Muscle of arm (tissue), 12 donors: ENCODE data around the gene GBP7. TPM values are rescaled to one million over a fixed set of nuclear protein-coding genes. Genes with fewer than 3 reads are reported as not detected.
"Not testable (repeated sequence)": the region's sequence is repeated elsewhere in the genome, so short reads cannot be mapped to it uniquely, and the experiment has no call there.

ENCODE experiments used
- DNase-seq: peaks from one replicate; pipeline ENCODE4 v3.0.0-alpha.2; 2013
- polyA plus RNA-seq, 12 donors: library from polyadenylated mRNA; unstranded; fragments of 120-200 nt; gene quantifications; one replicate each; pipeline ENCODE4 v1.2.1, GENCODE V29; 2013; ENCODE audit not compliant: insufficient read length in 12 of 12

GBP7 gene
- polyA plus RNA-seq, 12 donors: 0.08 TPM; not detected in 9

- no peak for DNase-seq
Measured at GRCh38 chr1:89171067-89171438, 4.8 kb downstream of the GBP7 start.

GRCh38 chr1:89170170-89171066 lies 5.4 kb downstream of the GBP7 start:
- no peak for DNase-seq

- no peak for DNase-seq
Measured at GRCh38 chr1:89169166-89169565, 6.6 kb downstream of the GBP7 start.

GRCh38 chr1:89167590-89168230 lies 8.1 kb downstream of the GBP7 start:
- DNase-seq: no peak

- DNase-seq: no peak
Measured at GRCh38 chr1:89166705-89167104, 9.1 kb downstream of the GBP7 start.

GRCh38 chr1:89165811-89166210 lies 10.0 kb downstream of the GBP7 start:
- DNase-seq: no peak

- DNase-seq: no peak
Measured at GRCh38 chr1:89151047-89151446, 24.8 kb downstream of the GBP7 start.

- DNase-seq: no peak
Measured at GRCh38 chr1:89149976-89150375, 25.8 kb downstream of the GBP7 start.

- no peak for DNase-seq
Measured at GRCh38 chr1:89149229-89149628, 26.6 kb downstream of the GBP7 start.

- DNase-seq: no peak
Measured at GRCh38 chr1:89147678-89148658, 27.8 kb downstream of the GBP7 start.

- DNase-seq: no peak
Measured at GRCh38 chr1:89146721-89147120, 29.1 kb downstream of the GBP7 start.

GRCh38 chr1:89143484-89143883 lies 32.3 kb downstream of the GBP7 start:
- DNase-seq: no peak

GRCh38 chr1:89142160-89142559 lies 33.6 kb downstream of the GBP7 start:
- no peak for DNase-seq

- no peak for DNase-seq
Measured at GRCh38 chr1:89133747-89134146, 42.1 kb downstream of the GBP7 start.

- no peak for DNase-seq
Measured at GRCh38 chr1:89130716-89131115, 45.1 kb downstream of the GBP7 start.

- no peak for DNase-seq
Measured at GRCh38 chr1:89129911-89130310, 45.9 kb downstream of the GBP7 start.

GRCh38 chr1:89128003-89128458 lies 47.8 kb downstream of the GBP7 start:
- DNase-seq: not testable (repeated sequence)

GRCh38 chr1:89126602-89127565 lies 48.9 kb downstream of the GBP7 start:
- DNase-seq: not testable (repeated sequence)

- peak; percentile 11 for DNase-seq
Measured at GRCh38 chr1:89125913-89126580, 49.8 kb downstream of the GBP7 start, which contains the start of gene GBP2. Gene GBP2 (minus strand): TSS chr1:89126114. CDS start chr1:89121966, 4,148 bp downstream.
